ELF-1 (cell line): ENCODE results near the gene TANGO2.
A peak's percentile ranks its signal among the peaks of the same experiment; 100 is the strongest.

Source experiments
- DNase-seq: peaks from one replicate; pipeline ENCODE4 v3.0.0-alpha.2; 2016; ENCODE audit warnings: low read depth, low spot score

The TANGO2 gene, protein sequence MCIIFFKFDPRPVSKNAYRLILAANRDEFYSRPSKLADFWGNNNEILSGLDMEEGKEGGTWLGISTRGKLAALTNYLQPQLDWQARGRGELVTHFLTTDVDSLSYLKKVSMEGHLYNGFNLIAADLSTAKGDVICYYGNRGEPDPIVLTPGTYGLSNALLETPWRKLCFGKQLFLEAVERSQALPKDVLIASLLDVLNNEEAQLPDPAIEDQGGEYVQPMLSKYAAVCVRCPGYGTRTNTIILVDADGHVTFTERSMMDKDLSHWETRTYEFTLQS

DNA sequence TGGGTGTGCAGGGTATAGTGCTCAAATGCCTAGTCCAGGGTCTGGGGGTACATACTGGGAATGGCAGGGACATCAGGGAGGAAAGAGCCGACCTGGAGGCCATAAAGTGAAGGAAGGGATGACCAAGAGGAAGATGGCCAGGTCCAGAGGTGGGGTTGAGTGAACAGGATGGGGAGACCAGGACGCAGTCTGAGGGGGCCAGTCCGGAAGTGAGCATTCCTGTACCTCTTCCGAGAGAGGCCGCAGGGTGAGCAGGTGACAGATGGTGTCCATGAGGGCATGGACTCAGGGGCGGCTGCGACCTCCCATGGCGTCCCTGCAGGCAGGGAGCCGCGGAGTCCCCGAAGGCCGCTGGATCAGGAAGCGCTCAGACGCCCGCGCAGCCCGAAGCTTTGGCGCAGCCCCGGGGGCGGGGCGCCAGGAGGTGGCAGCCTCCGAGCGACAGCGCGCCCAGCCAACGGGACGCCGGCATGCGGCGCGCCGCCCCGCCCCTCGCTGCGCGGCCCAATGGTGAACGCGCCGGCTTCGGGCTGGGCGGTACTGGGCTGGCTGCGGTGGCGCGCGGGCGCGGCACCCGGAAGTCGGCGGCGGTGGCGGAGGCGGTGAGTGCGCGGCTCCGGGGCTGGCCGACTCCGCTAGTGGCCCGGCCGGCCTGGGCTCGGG lies at the start of gene TANGO2:
Gene TANGO2, plus strand, starts transcription at position 578 of the 663 bp plus-strand sequence. CDS start 15,689 bp downstream, outside the sequence.
- DNase-seq = peak; percentile 94

DNA sequence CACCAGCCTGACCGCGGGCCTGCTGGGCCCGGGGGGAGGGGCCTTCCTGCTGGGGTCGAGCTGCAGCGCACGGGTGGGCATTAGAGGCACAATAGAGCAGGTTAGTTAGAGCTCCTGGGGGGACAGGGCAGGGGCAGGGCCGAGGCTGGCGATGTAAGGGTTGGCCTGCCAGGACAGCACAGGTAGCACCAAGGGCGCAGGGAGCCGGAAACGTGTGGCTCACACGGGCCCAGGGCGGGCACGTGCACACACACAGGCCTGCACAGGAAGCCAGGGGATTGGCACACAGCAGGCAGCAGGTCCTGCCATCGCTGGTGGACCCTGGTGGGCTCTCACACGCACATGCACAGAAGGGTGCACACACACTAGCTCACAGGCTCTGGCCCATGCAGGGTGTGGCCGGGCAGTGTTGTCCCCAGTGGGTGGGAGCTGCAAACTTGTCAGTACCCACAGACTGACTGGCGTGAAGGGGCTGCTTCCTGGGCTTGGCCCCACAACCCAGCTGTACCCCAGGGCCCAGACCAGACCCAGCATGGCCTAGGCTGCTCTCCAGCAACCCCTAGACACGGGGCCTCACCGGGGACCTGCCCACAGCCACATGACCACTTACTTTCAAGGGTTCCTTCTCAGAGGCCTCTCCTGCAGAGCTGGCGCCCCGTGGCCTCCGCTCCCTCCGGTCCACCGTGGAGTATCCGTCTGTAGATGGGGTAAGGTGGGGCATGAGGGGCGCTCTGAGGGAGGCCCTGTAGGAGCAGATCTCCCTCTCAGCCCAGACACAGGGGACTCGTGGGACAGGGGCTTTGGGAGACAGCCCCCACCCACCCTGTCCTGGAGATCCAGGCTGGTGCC lies 49.4 kb upstream of the TANGO2 start:
- DNase-seq = no peak

DNA sequence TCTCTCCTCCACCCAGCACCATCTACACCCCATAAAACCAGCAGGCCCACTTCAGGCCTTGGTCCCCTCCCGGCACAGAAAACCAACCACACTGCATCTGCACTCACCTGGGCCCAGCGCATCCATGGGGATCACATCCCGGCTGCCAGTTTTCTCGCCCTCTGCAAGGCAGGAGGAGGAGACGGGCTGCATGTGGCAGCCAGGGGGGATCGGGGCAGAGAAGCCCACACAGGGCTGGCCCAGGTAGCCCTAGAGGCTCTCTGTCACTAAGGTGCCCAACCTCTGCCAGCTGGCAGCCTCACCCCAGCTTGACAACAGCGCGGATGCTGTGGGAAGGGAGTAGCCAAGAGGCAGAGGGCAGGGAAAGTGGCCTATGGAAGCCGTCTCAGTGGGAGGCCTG lies 48.7 kb upstream of the TANGO2 start:
- no peak for DNase-seq

DNA sequence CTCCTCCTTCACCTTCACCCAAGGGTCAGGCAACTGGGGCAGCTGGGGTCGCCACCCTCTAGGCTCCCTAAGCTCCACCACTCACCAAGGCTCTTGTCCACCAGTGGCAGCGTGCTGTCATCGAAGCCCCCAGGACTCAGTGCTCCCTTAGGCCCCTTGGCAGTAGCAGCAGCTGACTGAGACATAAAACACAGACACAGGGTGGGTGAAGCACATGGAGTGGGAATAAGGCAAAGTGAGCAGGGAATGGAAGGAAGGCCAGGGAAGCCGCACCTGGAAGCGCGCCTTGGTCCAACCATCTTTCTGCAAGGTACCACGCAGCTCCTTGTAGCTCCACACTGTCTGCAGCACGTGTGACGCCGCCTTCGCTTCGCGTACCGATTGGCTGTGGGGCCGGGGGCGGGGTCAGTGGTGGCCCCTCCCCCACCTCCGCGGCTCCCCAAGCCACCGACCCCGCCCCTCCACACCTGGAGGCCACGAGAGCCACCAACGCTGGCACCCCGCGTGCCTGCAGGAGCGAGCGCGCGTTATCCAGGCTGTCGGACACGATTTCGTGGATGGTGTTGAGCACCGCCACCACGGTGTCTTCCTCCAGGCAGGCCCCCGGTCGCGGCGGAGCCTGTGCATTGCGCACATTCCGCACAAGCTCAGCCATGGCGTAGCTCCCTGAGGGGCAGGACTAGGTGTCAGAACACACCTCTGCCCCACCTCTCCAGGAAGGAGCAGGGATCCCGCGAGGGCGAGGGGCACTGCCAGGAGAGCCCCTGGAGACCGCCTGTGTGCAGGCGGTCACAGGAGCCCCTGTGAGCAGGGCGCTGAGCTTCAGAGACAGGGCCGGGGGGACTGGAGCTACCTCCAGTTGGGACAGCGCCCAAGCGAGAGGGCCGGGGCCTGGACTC lies 48.0 kb upstream of the TANGO2 start:
- DNase-seq = no peak

DNA sequence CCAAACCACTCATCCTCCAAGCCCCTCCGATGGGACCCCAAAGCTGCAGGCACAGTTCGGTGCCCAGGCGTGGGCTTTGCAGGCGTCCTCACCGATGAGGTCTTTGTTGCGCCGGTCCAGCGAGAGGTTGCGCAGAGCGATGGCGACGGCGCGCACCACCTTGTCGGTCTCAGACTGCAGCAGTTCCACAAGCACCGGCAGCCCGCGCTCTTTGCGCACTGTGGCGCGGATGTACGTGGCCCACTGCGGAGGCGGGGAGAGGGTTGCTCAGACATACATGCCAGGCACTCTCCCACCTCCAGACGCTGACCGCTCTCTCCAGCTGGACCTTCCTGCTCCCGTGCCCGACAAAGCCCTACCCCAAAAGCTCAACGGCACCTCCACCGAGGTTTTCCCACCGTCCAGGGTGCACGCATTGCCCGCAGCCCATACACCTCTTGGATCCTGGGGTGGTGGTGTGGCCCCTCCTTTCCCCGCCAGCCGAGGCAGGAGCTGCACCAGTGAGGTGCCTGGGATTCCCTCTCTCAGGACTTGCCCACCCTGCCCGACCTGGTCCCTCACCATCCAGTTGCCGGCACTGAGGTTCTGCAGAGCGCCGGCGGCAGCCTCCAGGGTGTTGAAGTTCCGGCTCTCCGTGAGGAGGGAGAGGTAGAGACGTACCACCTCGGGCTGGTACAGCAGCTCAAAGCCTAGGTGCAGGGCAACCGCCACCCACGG lies 47.2 kb upstream of the TANGO2 start:
- DNase-seq = no peak

DNA sequence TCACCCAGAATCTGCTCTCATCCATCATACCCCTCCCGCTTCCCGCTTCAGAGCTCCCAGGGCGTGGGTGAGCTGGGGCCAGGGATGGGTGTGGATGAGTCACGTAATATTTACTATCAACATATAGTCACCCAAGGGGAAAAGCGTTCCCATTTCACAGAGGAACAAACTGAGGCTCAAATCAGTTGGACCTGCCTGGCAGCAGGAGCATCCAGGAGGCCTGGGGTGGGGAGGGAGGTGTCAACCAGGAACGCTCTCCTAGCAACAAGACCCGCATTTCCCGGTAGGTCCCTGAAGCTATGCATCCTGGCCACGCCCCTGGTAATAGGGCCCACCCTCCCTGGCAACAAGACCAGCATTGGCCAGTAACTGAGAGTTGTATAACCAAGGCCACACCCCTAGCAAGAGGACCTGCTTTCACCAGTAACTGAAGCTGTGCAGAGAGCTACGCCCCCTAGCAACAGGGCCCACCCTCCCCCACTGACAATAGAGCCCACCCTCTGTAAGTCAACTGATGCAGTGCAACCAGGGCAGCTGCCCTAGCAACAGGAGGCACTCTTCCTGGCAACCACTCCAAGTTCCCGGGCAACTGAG lies 46.5 kb upstream of the TANGO2 start:
- peak; percentile 97 for DNase-seq

DNA sequence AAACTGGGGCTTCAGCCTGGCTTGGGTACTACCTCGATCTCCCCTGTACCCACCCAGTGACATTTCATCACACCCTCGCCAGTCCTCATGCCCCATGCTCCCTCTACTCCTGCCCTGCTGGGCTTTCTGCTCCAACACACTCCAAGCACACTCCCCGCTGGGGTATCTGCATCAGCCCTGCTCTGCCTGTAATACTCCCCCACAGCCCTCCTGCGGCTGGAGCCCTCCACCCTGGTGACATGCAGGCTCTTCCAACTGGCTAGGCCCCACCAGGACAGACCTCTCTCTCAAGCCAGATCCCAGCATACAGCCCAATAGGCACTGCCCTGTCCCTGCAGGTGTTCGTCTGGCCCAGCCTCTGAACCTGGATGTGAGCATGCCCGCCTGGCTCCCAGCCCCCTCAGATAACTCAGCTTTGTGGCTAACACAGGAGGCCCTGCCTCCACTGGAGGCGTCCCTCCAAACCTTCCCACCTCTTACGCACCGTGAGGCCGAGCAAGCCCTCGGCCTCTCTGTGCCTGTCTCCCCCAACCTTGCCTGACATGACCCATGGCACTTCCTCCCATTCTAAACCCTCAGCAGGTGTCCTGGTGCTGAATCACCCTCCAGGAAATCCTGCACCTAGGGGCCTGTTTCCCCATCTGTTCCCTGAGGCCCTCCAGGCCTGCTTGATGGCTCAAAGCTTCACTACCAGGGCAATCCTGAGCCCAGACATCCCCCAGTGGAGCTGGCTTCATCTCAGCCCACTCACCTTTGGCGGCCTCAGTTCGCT lies 45.8 kb upstream of the TANGO2 start:
- DNase-seq = no peak

DNA sequence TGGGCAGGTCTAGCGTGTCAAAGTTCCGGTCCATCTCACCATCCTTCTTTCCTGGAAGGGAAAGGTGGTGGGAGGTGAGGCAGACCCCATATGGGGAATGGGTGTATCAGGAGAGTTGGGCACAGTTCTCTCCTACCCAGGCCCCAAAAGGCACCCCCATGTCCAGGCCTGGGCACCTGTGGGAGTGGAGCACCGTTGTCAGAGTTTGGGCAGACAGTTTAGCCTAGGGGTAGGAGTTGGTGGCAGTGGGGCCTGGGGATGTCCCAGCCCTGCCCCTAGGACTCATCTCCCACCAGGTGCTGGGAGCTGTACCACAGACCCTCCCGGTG lies 45.2 kb upstream of the TANGO2 start:
- no peak for DNase-seq

DNA sequence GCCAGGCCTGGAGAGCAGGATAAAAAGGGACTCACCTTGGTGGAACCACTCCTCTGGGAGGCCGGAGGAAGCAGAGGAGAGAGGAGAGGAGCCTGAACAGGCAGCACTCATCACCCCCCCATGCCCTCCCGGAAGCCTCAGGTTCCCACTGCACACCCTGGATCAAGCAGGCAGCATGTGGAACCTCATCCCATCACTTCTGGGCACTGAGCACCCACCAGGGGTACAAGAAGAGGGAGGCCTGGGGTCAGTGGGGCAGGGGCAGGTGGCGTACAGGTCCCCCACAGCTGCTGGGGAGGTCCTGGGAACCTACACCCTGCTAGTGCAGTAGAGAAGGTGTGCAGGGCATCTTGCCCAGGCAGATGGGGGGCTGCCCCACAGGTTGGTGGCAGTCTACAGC lies 44.2 kb upstream of the TANGO2 start:
- no peak for DNase-seq

DNA sequence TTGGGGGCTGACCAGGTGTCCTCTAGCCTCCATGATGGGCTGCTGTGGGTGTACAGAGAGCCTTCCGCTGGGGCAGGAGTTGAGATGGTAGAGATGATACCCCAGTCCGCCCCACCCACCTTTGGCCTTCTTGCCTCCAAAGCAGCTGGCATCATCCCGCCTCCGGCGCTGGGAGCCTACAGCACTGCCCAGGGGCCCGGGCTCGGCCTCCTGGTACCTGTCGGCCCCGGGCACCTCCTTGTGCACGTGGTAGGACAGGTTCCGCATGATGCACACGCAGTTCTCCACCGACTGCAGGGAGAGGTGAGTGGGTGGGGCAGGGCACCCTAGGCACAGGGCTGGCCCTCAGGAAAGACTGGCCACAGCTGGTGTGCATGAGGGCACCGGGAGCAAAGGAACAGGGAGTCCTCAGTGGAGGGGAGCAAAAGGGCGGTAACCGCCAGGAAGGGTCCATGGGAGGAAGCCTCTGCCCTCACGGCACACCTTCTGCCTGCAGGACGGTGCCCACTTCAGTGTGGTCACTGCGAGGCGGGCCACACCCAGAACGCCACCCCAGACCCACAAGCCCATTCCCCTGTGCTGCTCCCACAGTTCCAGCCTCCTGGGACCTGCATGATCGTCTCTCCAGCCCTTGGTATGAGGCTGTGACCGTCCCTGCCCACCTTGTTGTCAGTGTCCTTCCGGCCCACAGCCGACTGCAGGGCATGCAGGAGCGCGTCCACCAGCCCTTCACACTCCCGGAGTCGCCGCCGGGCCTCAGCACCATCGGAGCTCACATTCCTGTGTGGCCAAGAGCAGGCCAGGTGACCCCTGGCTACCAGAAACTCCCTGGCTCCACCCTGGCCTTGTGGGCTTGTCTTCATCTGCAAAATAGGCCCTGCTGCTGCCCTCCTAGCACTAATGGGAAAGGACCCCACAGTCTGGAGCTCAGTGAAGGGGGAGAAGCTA lies 43.3 kb upstream of the TANGO2 start:
- no peak for DNase-seq

DNA sequence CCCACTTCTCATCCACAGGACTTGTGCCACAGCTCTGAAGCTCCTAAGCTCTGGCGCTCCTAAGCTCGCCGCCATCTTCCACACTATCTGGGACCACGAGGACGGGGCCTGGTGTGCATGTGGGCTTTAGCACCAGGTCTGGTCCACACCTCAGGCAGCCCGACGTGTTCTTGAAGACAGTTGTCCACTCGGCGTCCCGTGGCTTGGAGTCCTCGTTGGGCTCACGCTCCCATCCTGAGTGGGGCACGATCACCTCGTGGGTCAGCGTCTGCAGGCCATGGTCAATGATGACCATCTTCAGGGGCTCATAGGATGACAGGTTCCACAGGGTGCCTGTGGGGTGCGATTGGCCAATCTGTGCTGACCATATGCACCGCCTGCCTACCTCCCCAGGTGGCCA lies 42.2 kb upstream of the TANGO2 start:
- DNase-seq = no peak

DNA sequence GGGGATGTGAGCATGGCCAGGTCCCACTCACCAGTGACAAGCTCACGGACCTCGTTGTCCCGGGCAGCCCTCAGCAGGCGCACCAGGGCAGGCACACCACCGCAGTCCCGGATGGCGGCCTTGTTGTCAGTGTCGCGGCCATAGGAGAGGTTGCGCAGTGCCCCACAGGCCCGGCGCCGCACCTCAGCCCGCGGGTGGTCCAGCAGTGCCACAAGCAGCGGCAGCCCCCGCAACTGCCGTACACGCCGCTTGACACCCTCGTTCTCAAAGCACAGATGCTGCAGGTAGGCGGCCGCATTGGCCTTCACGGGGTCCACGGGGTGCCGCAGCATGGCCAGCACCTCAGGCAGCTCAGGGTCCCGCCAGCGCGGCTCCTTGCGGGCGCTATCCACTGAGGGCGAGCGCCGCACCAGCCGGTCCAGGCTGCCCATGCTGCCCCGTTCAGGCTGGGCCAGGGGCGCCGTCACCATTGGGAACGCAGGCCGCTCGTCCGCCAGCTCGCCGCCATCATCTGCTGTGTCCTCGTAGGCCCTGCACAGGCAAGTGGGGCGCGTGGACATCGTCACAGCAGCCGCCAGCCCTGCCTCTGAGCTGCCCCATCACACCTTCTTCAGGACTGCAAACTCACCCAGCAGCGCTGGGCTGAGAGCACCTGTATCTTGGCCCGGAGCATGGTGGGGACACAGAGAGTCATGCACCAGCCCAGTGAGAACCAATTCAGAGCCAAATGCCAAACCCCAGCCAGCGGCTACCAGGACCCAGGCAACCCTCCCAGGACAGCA lies 41.0 kb upstream of the TANGO2 start:
- no peak for DNase-seq

DNA sequence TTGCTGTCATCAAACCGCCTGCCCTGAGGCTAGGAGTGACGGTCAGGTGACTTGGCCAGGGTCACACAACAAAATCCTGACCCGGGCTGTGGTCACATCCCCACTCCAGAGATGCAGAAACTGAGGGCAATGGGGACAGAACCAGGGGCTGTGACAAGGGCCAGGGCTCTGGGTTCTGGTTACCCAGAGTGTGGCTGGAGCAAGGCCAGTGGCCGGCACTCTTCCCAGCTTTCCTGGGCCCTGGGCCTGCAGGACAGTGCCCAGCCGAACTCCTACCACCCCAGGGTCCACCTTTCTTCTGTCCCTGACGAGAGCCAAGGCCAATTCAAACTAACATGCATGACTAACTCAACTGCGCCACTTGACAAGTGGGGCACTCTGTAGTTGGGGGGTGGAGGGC lies 40.1 kb upstream of the TANGO2 start:
- DNase-seq = no peak

DNA sequence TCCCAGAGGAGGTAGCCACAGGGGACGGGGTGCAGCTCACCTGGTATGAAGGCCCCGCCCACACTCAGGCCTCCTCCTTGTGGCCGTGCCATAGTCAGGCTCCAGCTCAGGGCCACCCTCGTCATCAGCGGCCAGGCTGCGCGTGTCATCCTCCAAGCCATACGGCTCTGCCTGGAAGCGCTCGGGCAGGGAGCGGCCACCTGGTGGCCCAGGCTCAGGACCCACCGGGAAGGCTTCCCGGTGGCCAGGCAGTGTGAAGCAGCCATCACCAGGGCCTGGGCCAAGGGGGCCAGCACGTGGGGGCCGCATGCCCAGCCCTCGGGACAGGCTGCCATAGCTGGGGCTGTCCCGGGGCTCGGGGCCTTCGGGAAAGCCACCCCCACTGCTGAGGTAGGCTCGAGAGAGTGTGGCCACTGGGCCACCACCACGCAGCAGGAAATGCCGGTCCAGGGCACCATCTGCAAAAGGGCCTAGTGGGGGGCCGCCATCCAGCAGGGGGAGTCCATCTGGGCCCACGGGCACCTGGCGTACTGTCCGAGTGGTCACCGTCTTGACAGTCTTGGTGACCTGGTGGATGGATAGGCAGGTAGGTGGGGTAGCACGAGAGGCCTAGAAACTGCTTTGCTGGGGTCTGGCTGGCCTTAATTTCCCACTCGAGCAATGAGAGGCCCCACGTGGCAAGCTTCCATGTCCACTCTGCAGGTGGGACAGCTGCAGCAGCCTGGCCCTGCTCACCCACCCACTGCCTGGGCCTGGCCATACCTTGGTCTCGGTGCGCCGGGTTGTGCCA lies 39.5 kb upstream of the TANGO2 start:
- DNase-seq = no peak

DNA sequence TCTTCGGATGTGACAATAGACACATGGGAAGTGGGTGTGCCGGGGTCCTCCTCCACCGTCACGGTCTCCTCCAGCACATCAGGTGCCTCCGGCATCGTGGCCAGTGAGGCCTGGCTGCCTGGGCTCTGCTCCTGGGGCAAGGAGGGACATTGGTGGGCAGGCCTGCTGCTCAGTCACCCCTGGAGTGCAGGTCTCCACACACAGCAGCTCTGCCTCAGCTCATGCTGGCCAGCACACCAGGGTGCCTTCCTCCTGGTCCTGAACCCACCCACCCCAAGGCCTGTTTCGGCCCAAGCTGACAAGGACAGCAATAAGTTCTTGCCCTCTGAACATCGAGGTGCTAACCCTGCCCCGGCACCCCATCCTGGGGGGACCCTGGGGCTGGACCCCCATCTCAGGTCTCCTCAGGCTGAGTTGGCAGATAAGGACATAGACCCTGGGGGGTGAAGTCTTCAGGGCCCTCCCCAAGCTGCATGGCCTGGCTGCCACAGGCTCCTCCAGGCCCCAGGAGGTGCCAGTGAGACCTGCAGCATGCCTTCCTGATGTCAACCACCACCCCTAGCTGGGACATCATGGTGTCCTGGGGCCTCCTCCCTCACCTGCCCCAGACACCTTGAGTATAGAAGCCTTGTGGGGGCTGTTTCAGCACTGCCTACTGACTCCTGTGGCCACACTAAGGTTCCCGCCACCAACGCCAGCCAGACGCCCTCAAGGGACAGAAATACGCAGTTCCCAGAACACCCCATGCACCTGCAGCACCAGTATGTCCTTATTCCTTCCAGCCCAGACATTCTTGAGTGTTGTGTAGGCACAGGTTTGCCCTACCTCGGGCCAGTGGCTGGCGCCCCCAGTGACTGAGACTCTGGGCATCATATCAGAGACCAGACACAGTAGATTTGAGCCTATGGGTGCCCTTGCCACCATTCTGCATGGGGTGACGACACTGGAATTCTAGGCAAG lies 38.7 kb upstream of the TANGO2 start:
- DNase-seq = no peak

DNA sequence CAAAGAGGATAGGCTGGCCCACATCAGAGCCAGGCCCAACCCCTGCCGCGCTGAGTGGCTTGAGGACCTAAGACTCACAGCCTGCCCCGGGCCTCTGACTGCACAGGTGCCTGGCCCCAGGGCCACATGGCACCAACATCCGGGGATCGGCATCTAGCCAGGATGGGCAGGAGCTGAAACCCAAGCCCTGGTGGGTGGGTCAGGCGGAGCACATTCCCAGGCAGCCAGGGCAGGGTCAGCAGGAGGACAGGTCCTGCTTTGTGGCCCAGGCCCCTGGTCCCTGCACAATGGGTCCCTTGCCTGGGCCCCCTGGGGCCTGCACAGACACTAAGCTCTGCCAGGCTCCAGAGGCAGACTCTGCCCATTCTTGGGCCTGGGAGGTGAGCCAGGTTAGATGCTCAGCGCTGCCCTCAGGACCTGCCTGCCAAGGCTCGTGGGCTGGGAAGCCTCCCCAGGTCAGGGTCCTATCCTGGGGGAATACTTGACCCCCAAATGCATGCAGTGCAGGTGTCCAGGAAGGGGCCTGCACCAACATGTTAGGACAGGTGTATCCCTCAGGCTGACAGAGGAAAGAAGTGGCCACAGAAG lies 37.8 kb upstream of the TANGO2 start:
- no peak for DNase-seq
